GM21390 (cell line): ENCODE results near the gene TRPM2.

Experiments
- ATAC-seq: cut with Tn5 transposase; IDR thresholded peaks from one replicate; pipeline ENCODE4 v1.9.1; 2021; ENCODE audit not compliant: unreplicated experiment

TRPM2 gene

GRCh38 chr21:44456214-44456914, 102.9 kb downstream of the TRPM2 start:
- no peak for ATAC-seq

- ATAC-seq = no peak
Measured at GRCh38 chr21:44456915-44457736, 103.7 kb downstream of the TRPM2 start.

- ATAC-seq = no peak
Measured at GRCh38 chr21:44458971-44459711, 105.7 kb downstream of the TRPM2 start.

GRCh38 chr21:44459712-44460440, 106.5 kb downstream of the TRPM2 start:
- no peak for ATAC-seq

- ATAC-seq = no peak
Measured at GRCh38 chr21:44460441-44460755, 107.0 kb downstream of the TRPM2 start.

GRCh38 chr21:44461005-44461404, 107.6 kb downstream of the TRPM2 start:
- ATAC-seq = no peak

- no peak for ATAC-seq
Measured at GRCh38 chr21:44461464-44462001, 108.1 kb downstream of the TRPM2 start.

GRCh38 chr21:44462086-44462833, 108.8 kb downstream of the TRPM2 start:
- no peak for ATAC-seq

GRCh38 chr21:44462834-44463200, 109.4 kb downstream of the TRPM2 start:
- no peak for ATAC-seq

- ATAC-seq = no peak
Measured at GRCh38 chr21:44463724-44464123, 110.3 kb downstream of the TRPM2 start.

- ATAC-seq = no peak
Measured at GRCh38 chr21:44464351-44464750, 110.9 kb downstream of the TRPM2 start.

- ATAC-seq = no peak
Measured at GRCh38 chr21:44466351-44466954, 113.0 kb downstream of the TRPM2 start.

- ATAC-seq = no peak
Measured at GRCh38 chr21:44466996-44467858, 113.8 kb downstream of the TRPM2 start.

GRCh38 chr21:44467859-44468195, 114.4 kb downstream of the TRPM2 start:
- no peak for ATAC-seq

GRCh38 chr21:44471341-44471740, 117.9 kb downstream of the TRPM2 start:
- ATAC-seq = no peak

GRCh38 chr21:44471996-44472395, 118.6 kb downstream of the TRPM2 start:
- ATAC-seq = no peak

- no peak for ATAC-seq
Measured at GRCh38 chr21:44473915-44474555, 120.6 kb downstream of the TRPM2 start.

GRCh38 chr21:44475266-44475845, 121.9 kb downstream of the TRPM2 start:
- no peak for ATAC-seq
